IMR-90 (cell line): ENCODE results near the gene CWH43.

ENCODE experiments used
- CEBPB ChIP-seq: IDR thresholded peaks from 2 replicates; pipeline ENCODE4 v1.6.1; 2012; ENCODE audit warnings: low read depth, low read length, improper control_type of control experiment
- MXI1 ChIP-seq: IDR thresholded peaks from 2 replicates; pipeline ENCODE4 v1.6.1; 2012; ENCODE audit warnings: low read depth, mild to moderate bottlenecking, low read length, moderate library complexity, borderline replicate concordance
- POLR2A ChIP-seq: IDR thresholded peaks from 2 replicates; pipeline ENCODE4 v1.6.1; 2012; ENCODE audit warnings: mild to moderate bottlenecking, low read depth, low read length
- RCOR1 ChIP-seq: IDR thresholded peaks from 2 replicates; pipeline ENCODE4 v1.6.1; 2012; ENCODE audit warnings: mild to moderate bottlenecking, low read length, improper control_type of control experiment; ENCODE audit not compliant: insufficient replicate concordance
- TF ChIP-seq, protein P1 (sequence below): conservative IDR thresholded peaks from 2 replicates; pipeline ENCODE4 v1.5.1; 2012; ENCODE audit warnings: mild to moderate bottlenecking, low read depth, low read length, improper control_type of control experiment

DNA sequence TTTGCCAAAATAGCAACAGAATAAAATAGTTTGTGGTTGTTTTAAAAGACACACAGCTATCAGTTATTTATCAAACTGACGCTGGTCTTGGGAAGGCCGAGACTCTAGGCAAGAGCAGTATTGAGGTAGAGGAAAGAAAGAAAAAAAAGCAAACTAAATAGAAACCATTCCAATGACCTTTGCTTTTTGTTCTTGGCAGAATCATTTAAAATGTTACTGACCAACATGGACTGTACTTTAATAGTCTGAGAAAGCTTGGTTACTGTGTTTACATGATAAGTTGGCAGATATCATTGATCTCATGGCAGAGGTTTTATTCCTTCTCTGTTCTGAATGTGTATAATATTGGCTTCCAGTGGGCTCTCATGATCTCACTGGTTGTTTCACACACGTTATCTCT is 11.9 kb downstream of the CWH43 start:
- TF ChIP-seq POLR2A (no peak), CEBPB (no peak), RCOR1 (no peak), MXI1 (no peak)
- TF ChIP-seq, protein P1, sequence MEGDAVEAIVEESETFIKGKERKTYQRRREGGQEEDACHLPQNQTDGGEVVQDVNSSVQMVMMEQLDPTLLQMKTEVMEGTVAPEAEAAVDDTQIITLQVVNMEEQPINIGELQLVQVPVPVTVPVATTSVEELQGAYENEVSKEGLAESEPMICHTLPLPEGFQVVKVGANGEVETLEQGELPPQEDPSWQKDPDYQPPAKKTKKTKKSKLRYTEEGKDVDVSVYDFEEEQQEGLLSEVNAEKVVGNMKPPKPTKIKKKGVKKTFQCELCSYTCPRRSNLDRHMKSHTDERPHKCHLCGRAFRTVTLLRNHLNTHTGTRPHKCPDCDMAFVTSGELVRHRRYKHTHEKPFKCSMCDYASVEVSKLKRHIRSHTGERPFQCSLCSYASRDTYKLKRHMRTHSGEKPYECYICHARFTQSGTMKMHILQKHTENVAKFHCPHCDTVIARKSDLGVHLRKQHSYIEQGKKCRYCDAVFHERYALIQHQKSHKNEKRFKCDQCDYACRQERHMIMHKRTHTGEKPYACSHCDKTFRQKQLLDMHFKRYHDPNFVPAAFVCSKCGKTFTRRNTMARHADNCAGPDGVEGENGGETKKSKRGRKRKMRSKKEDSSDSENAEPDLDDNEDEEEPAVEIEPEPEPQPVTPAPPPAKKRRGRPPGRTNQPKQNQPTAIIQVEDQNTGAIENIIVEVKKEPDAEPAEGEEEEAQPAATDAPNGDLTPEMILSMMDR: no peak
